Smooth muscle cell (in vitro differentiated cells): ENCODE results near the gene TOR2A. TPM values are rescaled to one million over a fixed set of nuclear protein-coding genes. Genes with fewer than 3 reads are reported as not detected.

ENCODE experiments used
- DNase-seq: peaks from one replicate; lab custom pipeline; 2025; ENCODE audit not compliant: unreplicated experiment; lab: John Stamatoyannopoulos, UW
- H2AFZ ChIP-seq: fragments of 200-600 bp; sonication (generic); 2 replicates; pipeline ENCODE4 v1.6.0; 2016; ENCODE audit warnings: antibody characterized with exemption, low read depth, mild to moderate bottlenecking
- H3F3A ChIP-seq: fragments of 200-600 bp; sonication (generic); 2 replicates; pipeline ENCODE4 v1.6.0; 2017; ENCODE audit warnings: antibody characterized with exemption, low read depth
- H3K27ac ChIP-seq: fragments of 200-600 bp; sonication (generic); 2 replicates; pipeline ENCODE4 v1.5.1; 2016; ENCODE audit warnings: low read depth, mild to moderate bottlenecking
- H3K27me3 ChIP-seq: fragments of 200-600 bp; sonication (generic); 2 replicates; pipeline ENCODE4 v1.6.1; 2016; ENCODE audit warnings: low read depth, mild to moderate bottlenecking
- H3K36me3 ChIP-seq: fragments of 200-600 bp; sonication (generic); 2 replicates; pipeline ENCODE4 v1.5.1; 2016; ENCODE audit warnings: low read depth
- H3K4me1 ChIP-seq: fragments of 200-600 bp; sonication (generic); 2 replicates; pipeline ENCODE4 v1.5.1; 2016; ENCODE audit warnings: low read depth
- H3K4me2 ChIP-seq: fragments of 200-600 bp; sonication (generic); 2 replicates; pipeline ENCODE4 v1.6.0; 2016; ENCODE audit warnings: mild to moderate bottlenecking
- H3K4me3 ChIP-seq: fragments of 200-600 bp; sonication (generic); 2 replicates; pipeline ENCODE4 v1.5.1; 2016; ENCODE audit warnings: mild to moderate bottlenecking
- H3K79me2 ChIP-seq: fragments of 200-600 bp; sonication (generic); 2 replicates; pipeline ENCODE4 v1.6.0; 2016; ENCODE audit warnings: low read depth, mild to moderate bottlenecking
- H3K9ac ChIP-seq: fragments of 200-600 bp; sonication (generic); 2 replicates; pipeline ENCODE4 v1.6.0; 2016; ENCODE audit warnings: low read depth
- H3K9me3 ChIP-seq: fragments of 200-600 bp; sonication (generic); replicated peaks from 2 replicates; pipeline ENCODE4 v1.5.1; 2016; ENCODE audit warnings: low read depth
- H4K20me1 ChIP-seq: fragments of 200-600 bp; sonication (generic); 2 replicates; pipeline ENCODE4 v1.6.0; 2016; ENCODE audit warnings: low read depth
- WGBS: methylation state at CpG from one replicate; pipeline ENCODE4 v1.1.7; 2016; ENCODE audit warnings: low lambda C conversion rate; 5-methylcytosine and 5-hydroxymethylcytosine counted together
- polyA plus RNA-seq: library from polyadenylated mRNA; unstranded; fragments of >200 nt; fragmentation: Nextera tagmentation; extraction: Ambion mirVana; gene quantifications from 2 replicates; pipeline ENCODE4 v1.2.1, GENCODE V29; 2016
- total RNA-seq: library from RNA; depleted of rRNA; stranded (reverse); fragments of >200 nt; gene quantifications from 2 replicates; pipeline ENCODE4 v1.2.3, GENCODE V29; 2014
- TF ChIP-seq, protein P1 (sequence below): fragments of 200-600 bp; sonication (generic); IDR thresholded peaks from 2 replicates; pipeline ENCODE4 v1.5.1; 2017; ENCODE audit warnings: borderline replicate concordance, mild to moderate bottlenecking, antibody characterized with exemption; ENCODE audit not compliant: insufficient read depth, poor library complexity, severe bottlenecking

The TOR2A gene
- total and polyA plus RNA-seq, 2 experiments from 2014 or later: 7.3 to 12.3 TPM

DNA sequence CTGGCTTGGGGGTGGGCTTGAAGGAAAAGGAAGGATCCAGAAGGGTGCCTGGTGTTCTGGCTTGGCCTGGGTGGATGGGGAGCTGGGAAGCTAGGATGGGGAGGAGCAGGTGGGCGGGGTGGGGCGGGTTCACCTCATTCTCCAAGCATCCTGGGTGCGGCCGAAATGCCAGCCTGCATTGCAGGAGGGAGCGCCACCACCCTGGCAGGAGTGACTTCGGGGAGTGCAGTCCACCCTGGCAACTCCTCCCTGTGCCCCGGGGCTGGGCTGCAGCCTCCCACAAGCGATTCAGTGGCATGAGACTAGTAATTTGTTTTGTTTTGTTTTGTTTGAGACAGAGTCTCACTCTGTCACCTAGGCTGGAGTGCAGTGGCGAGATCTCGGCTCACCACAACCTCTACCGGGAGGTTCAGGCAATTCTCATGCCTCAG is 13.7 kb downstream of the TOR2A start:
- Histone ChIP-seq H3F3A (no peaks in the 10 kb centered on the region), H3K27me3 (no peaks in the 10 kb centered on the region), H3K9ac (no peak overlapping the region), H3K27ac (no peak overlapping the region), H3K9me3 (no peaks in the 10 kb centered on the region), H3K36me3 (no peaks in the 10 kb centered on the region), H3K79me2 (no peaks in the 10 kb centered on the region), H3K4me2 (no peak overlapping the region), H3K4me1 (no peaks in the 10 kb centered on the region), H2AFZ (no peak overlapping the region), H4K20me1 (no peaks in the 10 kb centered on the region), H3K4me3 (no peak overlapping the region)
- TF ChIP-seq, protein P1, sequence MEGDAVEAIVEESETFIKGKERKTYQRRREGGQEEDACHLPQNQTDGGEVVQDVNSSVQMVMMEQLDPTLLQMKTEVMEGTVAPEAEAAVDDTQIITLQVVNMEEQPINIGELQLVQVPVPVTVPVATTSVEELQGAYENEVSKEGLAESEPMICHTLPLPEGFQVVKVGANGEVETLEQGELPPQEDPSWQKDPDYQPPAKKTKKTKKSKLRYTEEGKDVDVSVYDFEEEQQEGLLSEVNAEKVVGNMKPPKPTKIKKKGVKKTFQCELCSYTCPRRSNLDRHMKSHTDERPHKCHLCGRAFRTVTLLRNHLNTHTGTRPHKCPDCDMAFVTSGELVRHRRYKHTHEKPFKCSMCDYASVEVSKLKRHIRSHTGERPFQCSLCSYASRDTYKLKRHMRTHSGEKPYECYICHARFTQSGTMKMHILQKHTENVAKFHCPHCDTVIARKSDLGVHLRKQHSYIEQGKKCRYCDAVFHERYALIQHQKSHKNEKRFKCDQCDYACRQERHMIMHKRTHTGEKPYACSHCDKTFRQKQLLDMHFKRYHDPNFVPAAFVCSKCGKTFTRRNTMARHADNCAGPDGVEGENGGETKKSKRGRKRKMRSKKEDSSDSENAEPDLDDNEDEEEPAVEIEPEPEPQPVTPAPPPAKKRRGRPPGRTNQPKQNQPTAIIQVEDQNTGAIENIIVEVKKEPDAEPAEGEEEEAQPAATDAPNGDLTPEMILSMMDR: no peak
- DNase-seq: no peak
- 64% methylated on average over 10 of the region's 11 CpGs for WGBS

DNA sequence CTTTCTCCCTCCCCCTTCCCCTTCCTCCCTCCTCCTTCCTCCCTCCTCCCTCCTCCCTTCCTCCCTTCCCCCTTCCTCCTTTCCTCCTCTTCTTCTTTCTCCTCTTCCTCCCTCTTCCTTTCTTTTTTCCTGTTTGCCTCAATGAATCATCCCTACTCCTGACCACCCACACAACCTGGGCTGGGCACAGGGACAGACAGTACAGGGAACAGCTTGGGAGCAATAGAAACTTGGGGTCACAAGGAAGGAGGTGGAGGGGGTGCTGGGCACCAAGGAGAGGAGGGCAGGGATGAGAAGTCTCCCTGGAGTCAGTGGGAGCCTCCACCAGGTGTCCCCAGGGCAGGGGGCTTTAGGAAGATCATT is 14.2 kb downstream of the TOR2A start:
- Histone ChIP-seq H3K36me3 (no peaks in the 10 kb centered on the region), H4K20me1 (no peaks in the 10 kb centered on the region), H3F3A (no peaks in the 10 kb centered on the region), H3K27ac (no peak overlapping the region), H3K4me3 (no peak overlapping the region), H3K4me1 (no peaks in the 10 kb centered on the region), H3K9ac (no peak overlapping the region), H3K9me3 (no peaks in the 10 kb centered on the region), H2AFZ (no peak overlapping the region), H3K27me3 (no peaks in the 10 kb centered on the region), H3K79me2 (no peaks in the 10 kb centered on the region), H3K4me2 (no peak overlapping the region)
- DNase-seq: no peak
- TF ChIP-seq, protein P1: no peak

DNA sequence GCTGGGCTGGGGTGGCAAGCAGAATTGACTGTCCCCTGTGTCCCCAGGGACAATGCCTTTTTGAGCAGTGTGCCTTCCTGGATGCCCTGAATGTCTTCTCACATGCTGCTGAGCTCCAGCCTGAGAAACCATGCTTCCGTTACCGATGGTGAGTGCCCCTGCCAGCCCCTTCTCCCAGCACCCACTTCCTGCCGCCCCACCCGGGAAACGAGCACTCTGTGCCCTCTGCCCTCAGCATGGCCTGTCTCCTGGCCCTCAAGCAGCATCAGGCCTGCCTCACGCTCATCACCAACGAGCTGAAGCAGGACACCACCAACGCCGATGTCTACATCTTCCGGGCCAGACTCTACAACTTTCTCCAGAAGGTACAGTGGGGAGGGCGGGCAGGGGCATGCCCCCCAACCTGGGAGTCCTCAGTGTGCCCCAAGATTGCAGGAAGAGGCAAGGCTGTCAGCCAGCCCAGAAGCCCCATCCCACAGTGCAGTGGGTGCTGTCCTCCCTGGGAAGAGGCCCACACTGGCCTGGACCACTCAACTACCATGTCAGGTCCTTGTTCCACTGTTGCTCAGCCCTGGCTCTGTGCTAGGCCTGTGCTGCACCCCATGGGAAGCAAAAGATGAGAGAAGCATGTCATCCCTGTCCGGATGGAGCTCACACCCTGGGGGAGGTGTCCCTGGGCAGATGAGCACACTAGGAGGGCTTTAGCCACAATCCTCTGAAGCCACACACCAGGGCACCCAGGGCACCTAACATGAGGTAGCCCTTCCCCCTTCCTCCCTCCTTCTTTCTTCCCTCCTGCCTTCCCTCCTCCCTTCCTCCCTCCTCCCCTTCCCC is 14.8 kb downstream of the TOR2A start:
- Histone ChIP-seq H3K4me3 (no peak overlapping the region), H2AFZ (no peak overlapping the region), H3K27me3 (no peaks in the 10 kb centered on the region), H3K79me2 (no peaks in the 10 kb centered on the region), H3K9ac (no peak overlapping the region), H3K4me2 (no peak overlapping the region), H3K27ac (no peak overlapping the region), H3K4me1 (no peaks in the 10 kb centered on the region), H4K20me1 (no peaks in the 10 kb centered on the region), H3K9me3 (no peaks in the 10 kb centered on the region), H3F3A (no peaks in the 10 kb centered on the region), H3K36me3 (no peaks in the 10 kb centered on the region)
- TF ChIP-seq, protein P1: no peak
- WGBS: 89% methylated on average over 12 of the region's 12 CpGs
- DNase-seq: no peak

DNA sequence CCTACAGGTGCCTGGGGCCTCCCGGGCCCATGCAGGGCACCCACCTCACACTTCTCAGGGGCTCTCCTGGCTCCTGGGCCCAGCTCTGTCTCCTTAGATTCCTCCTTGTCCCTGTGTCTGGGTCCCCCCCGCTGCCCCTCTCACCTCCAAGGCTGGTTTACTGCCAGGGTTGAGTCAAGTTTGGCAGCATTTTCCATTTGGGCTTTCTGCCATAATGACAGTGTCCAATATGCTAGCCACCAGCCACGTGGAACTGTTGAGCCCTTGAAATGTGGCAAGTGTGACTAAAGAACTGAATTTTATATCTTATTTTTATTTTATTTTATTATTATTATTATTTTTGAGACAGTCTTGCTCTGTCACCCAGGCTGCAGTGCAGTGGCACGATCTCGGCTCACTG is 17.3 kb downstream of the TOR2A start:
- Histone ChIP-seq H3K4me2 (no peak overlapping the region), H3K9me3 (no peaks in the 10 kb centered on the region), H3K27me3 (no peaks in the 10 kb centered on the region), H2AFZ (no peak overlapping the region), H3K79me2 (no peaks in the 10 kb centered on the region), H3F3A (no peaks in the 10 kb centered on the region), H3K27ac (no peak overlapping the region), H3K4me3 (no peak overlapping the region), H3K4me1 (peaks cover 4% of the 10 kb centered on the region), H3K9ac (no peak overlapping the region), H4K20me1 (no peaks in the 10 kb centered on the region), H3K36me3 (no peaks in the 10 kb centered on the region)
- TF ChIP-seq, protein P1: no peak
- no peak for DNase-seq
- 93% methylated on average over 5 of the region's 5 CpGs for WGBS
